ENCODE data around the gene STYXL1.
A peak's percentile ranks its signal among the peaks of the same experiment; 100 is the strongest.
"Not testable (repeated sequence)": the region's sequence is repeated elsewhere in the genome, so short reads cannot be mapped to it uniquely, and the experiment has no call there.

STYXL1 gene

GRCh38 chr7:76020031-76020714 is 27.6 kb downstream of the STYXL1 start:
- peak; percentile 80 for TF ChIP-seq CTCF (IDR thresholded peaks at IDR 0.05; ENCODE audit: extremely low read depth, missing control alignments)
- DNase-seq (ENCODE audit: low spot score), result peak; percentile 72

GRCh38 chr7:76018520-76018919 is 29.3 kb downstream of the STYXL1 start:
- DNase-seq (ENCODE audit: low spot score), result not testable (repeated sequence)

- no peak for TF ChIP-seq CTCF (IDR thresholded peaks at IDR 0.05; ENCODE audit: extremely low read depth, missing control alignments)
- DNase-seq (ENCODE audit: low spot score), result no peak
Observed at GRCh38 chr7:76016191-76016947, 31.4 kb downstream of the STYXL1 start.

DNA sequence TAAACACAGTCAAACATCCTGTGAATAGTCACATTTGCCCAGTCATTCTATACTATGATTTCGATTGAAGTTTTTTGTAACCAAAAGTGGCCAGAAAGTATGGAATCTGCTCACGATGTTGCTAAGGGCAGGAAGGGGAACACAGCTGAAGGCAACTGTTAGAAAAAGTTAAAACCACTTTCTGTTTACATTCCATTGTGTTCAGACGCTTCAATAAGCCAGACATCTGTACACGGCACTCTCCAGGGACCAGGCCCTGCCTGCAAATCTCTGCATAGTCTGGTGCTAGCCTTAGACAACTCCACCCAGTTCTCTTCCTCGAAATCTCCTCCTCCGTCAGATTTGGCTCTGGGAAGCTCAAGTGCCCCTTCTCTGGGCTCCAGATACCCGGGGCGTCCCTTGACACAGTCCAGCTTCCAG is 36.3 kb downstream of the STYXL1 start:
- DNase-seq (ENCODE audit: low spot score), result no peak
- no peak for TF ChIP-seq CTCF (IDR thresholded peaks at IDR 0.05; ENCODE audit: extremely low read depth, missing control alignments)

- TF ChIP-seq CTCF (IDR thresholded peaks at IDR 0.05; ENCODE audit: extremely low read depth, missing control alignments), result no peak
- no peak for DNase-seq (ENCODE audit: low spot score)
Observed at GRCh38 chr7:76009672-76010600, 37.9 kb downstream of the STYXL1 start.

DNA sequence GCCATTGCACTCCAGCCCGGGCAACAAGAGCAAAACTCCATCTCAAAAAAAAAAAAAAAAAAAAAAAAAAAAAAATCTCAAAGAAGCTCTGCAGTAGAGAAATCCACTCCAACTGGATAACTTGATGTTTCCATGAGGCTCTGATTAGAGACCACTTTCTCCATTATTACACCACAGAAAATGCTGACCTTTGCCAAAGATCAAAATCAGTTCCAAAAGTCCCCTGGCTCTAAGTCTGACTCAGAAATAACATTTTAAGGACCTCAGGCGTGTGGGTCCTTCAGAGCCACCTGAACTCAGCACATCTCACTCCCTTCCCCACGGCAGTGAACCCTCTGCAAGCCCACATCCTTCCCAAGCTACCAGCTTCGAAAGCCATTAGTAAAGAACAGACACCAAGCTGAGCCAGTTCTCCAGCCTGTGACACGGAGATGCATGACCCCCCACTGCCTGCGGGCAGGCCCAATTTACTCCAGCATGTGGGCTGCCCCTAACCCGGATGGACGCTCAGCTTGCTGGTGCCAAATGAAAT is 39.6 kb downstream of the STYXL1 start:
- peak; percentile 25 for DNase-seq (ENCODE audit: low spot score)
- no peak for TF ChIP-seq CTCF (IDR thresholded peaks at IDR 0.05; ENCODE audit: extremely low read depth, missing control alignments)

GRCh38 chr7:76005004-76005403 is 42.8 kb downstream of the STYXL1 start:
- DNase-seq (ENCODE audit: low spot score), result not testable (repeated sequence)

DNA sequence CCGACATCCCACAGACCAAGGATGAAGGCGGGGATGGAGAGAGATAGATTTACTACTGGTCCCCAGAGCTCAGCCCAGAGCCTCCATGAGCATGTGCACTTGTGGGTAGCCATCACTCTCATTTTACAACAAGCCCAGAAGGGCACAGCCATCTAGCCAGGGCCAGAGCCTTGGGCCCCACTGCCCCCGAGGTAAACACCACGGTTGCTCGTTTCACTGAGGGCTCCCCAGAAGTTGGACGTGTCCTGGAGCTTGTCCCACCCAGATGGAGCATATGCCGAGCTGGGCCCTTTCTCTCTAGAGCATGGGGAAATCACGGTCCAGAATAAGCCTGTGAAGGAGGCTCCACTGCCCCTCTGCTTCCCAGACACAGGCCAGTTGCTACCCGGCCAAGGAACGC is 44.4 kb downstream of the STYXL1 start:
- no peak for TF ChIP-seq CTCF (IDR thresholded peaks at IDR 0.05; ENCODE audit: extremely low read depth, missing control alignments)
- no peak for DNase-seq (ENCODE audit: low spot score)
